ENCODE data around the gene CDX4. TPM values are rescaled to one million over a fixed set of nuclear protein-coding genes. Genes with fewer than 3 reads are reported as not detected.

CDX4 gene
- total RNA-seq, 4 donors from 2014 or later: not detected

Small RNAs within 50 kb of the gene (small RNA-seq; reads per million reads assigned to genes)
- gene MORF4L1P6 (not detected), gene RNU6-1044P (not detected)

Other genes with a start within 250 kb of the CDX4 start
- gene NAP1L2, start 232.2 kb upstream of the CDX4 start, total RNA-seq: 1 to 10 TPM; 1.5 to 4.7 (median 3.9) TPM
- 10 to 100 TPM in 1 of 4 donors, 1 to 10 TPM in 3; 6.5 to 12.5 (median 7.8) TPM for gene CHIC1, start 116.1 kb downstream of the CDX4 start, total RNA-seq